K562 (cell line): ENCODE data around the gene CENPX. TPM values are rescaled to one million over a fixed set of nuclear protein-coding genes. Genes with fewer than 3 reads are reported as not detected.

Source experiments
- CCAR2 ChIP-seq: fragments of 200-400 bp; formaldehyde crosslinking; IDR thresholded peaks from 2 replicates; pipeline ENCODE4 v1.6.1; 2017; ENCODE audit warnings: mild to moderate bottlenecking, low read depth, low read length
- CREBBP ChIP-seq: IDR thresholded peaks from one replicate; pipeline ENCODE4 v1.6.1; 2012; ENCODE audit warnings: low read depth, mild to moderate bottlenecking, control low read depth, inconsistent platforms, low read length
- KDM2B ChIP-seq: fragments of 250-450 bp; sonication (Bioruptor Pico); IDR thresholded peaks from 2 replicates; pipeline ENCODE4 v1.8.0; 2021; ENCODE audit warnings: mild to moderate bottlenecking, moderate library complexity
- KLF6 ChIP-seq: fragments of 250-450 bp; sonication (Bioruptor Pico); IDR thresholded peaks from 2 replicates; pipeline ENCODE4 v1.4.0; 2020; ENCODE audit warnings: mild to moderate bottlenecking, moderate library complexity, borderline replicate concordance
- NCOA4 ChIP-seq: fragments of 450-650 bp; IDR thresholded peaks from 2 replicates; pipeline ENCODE4 v1.6.1; 2018; ENCODE audit warnings: mild to moderate bottlenecking; ENCODE audit not compliant: partially characterized antibody
- NELFE ChIP-seq: IDR thresholded peaks from 2 replicates; pipeline ENCODE4 v1.6.1; 2011; ENCODE audit warnings: mild to moderate bottlenecking; ENCODE audit not compliant: insufficient read depth, insufficient read length
- PTRF ChIP-seq: fragments of 450-650 bp; IDR thresholded peaks from 2 replicates; pipeline ENCODE4 v1.6.1; 2016; ENCODE audit warnings: mild to moderate bottlenecking, missing genetic modification characterization, missing compliant biosample characterization
- RBM34 ChIP-seq: fragments of 200-400 bp; formaldehyde crosslinking; IDR thresholded peaks from 2 replicates; pipeline ENCODE4 v1.6.1; 2018; ENCODE audit warnings: low read length, borderline replicate concordance; ENCODE audit not compliant: insufficient read depth
- RFX7 ChIP-seq: fragments of 250-450 bp; sonication (Bioruptor Pico); IDR thresholded peaks from 2 replicates; pipeline ENCODE4 v1.5.1; 2021; ENCODE audit warnings: mild to moderate bottlenecking
- SMAD2 ChIP-seq: fragments of 150-350 bp; IDR thresholded peaks from 2 replicates; pipeline ENCODE4 v1.6.1; 2014; ENCODE audit warnings: low read depth, mild to moderate bottlenecking, low read length
- SRSF1 ChIP-seq: fragments of 200-400 bp; formaldehyde crosslinking; IDR thresholded peaks from 2 replicates; pipeline ENCODE4 v1.6.1; 2017; ENCODE audit warnings: mild to moderate bottlenecking, low read depth, low read length, moderate library complexity
- TEAD1 ChIP-seq, 2 experiments: fragments of 450-650 bp in 1 of 2; sonication (generic) in 1 of 2; formaldehyde crosslinking; IDR thresholded peaks; 2 replicates each; pipeline versions ENCODE4 v1.4.0 to v1.8.0; 2020 to 2022; ENCODE audit warnings: mild to moderate bottlenecking in 2 of 2, missing genetic modification reagents in 1 of 2
- XRCC5 ChIP-seq: fragments of 200-400 bp; formaldehyde crosslinking; IDR thresholded peaks from 2 replicates; pipeline ENCODE4 v1.6.1; 2017; ENCODE audit warnings: low read depth, mild to moderate bottlenecking, low read length
- ZBTB17 ChIP-seq: fragments of 450-650 bp; formaldehyde crosslinking; IDR thresholded peaks from 2 replicates; pipeline ENCODE4 v1.4.0; 2020; ENCODE audit warnings: mild to moderate bottlenecking
- ZKSCAN8 ChIP-seq: fragments of 200-800 bp; sonication (Bioruptor generic); IDR thresholded peaks from 2 replicates; pipeline ENCODE4 v1.6.1; 2016; ENCODE audit warnings: missing genetic modification characterization, missing compliant biosample characterization
- ZNF133 ChIP-seq: fragments of 250-450 bp; sonication (Bioruptor Pico); IDR thresholded peaks from 2 replicates; pipeline ENCODE4 v1.4.0; 2020; ENCODE audit warnings: mild to moderate bottlenecking
- ZNF766 ChIP-seq: fragments of 200-800 bp; sonication (Bioruptor generic); conservative IDR thresholded peaks from 2 replicates; pipeline ENCODE4 v1.6.1; 2016; ENCODE audit warnings: missing genetic modification characterization, missing compliant biosample characterization
- ZNF785 ChIP-seq: fragments of 250-450 bp; sonication (Bioruptor Pico); IDR thresholded peaks from 2 replicates; pipeline ENCODE4 v1.4.0; 2020; ENCODE audit warnings: mild to moderate bottlenecking
- polyA plus RNA-seq, 8 experiments: library from polyadenylated mRNA; depleted of rRNA in 4 of 8; stranded (reverse) in 5 of 8; unstranded in 3 of 8; fragments of >200 nt; fragmentation: Nextera tagmentation in 2 of 8; fragmentation: Illumina TruSeq in 1 of 8; extraction: Ambion mirVana in 2 of 8; extraction: Trizol in 1 of 8; gene quantifications; 2 replicates each; pipeline versions ENCODE4 v1.2.1 to v1.2.3, GENCODE V29; 2011 to 2014; ENCODE audit warnings: inconsistent platforms in 1 of 8, missing spikeins in 1 of 8
- total RNA-seq, 7 experiments: library from RNA; depleted of rRNA in 6 of 7; stranded (reverse); fragments of >200 nt in 6 of 7; fragmentation: Illumina TruSeq in 2 of 7; extraction: Trizol in 2 of 7; gene quantifications; 2 replicates each; pipeline versions ENCODE4 v1.2.1 to v1.2.3, GENCODE V29; 2011 to 2021; ENCODE audit warnings: low replicate concordance in 1 of 7
- TF ChIP-seq, protein P1 (sequence below): fragments of 250-450 bp; sonication (Bioruptor Pico); IDR thresholded peaks from 2 replicates; pipeline ENCODE4 v1.8.0; 2021; ENCODE audit warnings: borderline replicate concordance, mild to moderate bottlenecking, moderate library complexity; ENCODE audit not compliant: poor library complexity, severe bottlenecking
- TF ChIP-seq, protein P2 (sequence below), 3 experiments: fragments of 200-800 bp in 1 of 3; sonication (Bioruptor generic) in 1 of 3; sonication (generic) in 1 of 3; formaldehyde crosslinking in 1 of 3; IDR thresholded peaks; 2 replicates each; pipeline versions ENCODE4 v1.6.1 to v1.8.0; 2016 to 2022; ENCODE audit warnings: mild to moderate bottlenecking in 2 of 3, missing compliant biosample characterization in 2 of 3, missing genetic modification characterization in 2 of 3, missing genetic modification reagents in 1 of 3
- TF ChIP-seq, protein P3 (sequence below): conservative IDR thresholded peaks from 2 replicates; pipeline ENCODE4 v1.6.1; 2011; ENCODE audit warnings: low read depth, mild to moderate bottlenecking, low read length; ENCODE audit not compliant: control insufficient read depth
- TF ChIP-seq, protein P4 (sequence below): fragments of 250-450 bp; sonication (Bioruptor Pico); IDR thresholded peaks from 2 replicates; pipeline ENCODE4 v1.8.0; 2021; ENCODE audit warnings: moderate library complexity, mild to moderate bottlenecking, inconsistent platforms
- TF ChIP-seq, protein P5 (sequence below): fragments of 250-450 bp; sonication (Bioruptor Pico); IDR thresholded peaks from 2 replicates; pipeline ENCODE4 v1.9.0; 2021; ENCODE audit warnings: mild to moderate bottlenecking

The CENPX gene
- total and polyA plus RNA-seq, 9 of the 15 experiments (the other 6 are each of a cell fraction or from before 2014, with no cell fraction given), result 32.7 to 352 (median 127) TPM

DNA sequence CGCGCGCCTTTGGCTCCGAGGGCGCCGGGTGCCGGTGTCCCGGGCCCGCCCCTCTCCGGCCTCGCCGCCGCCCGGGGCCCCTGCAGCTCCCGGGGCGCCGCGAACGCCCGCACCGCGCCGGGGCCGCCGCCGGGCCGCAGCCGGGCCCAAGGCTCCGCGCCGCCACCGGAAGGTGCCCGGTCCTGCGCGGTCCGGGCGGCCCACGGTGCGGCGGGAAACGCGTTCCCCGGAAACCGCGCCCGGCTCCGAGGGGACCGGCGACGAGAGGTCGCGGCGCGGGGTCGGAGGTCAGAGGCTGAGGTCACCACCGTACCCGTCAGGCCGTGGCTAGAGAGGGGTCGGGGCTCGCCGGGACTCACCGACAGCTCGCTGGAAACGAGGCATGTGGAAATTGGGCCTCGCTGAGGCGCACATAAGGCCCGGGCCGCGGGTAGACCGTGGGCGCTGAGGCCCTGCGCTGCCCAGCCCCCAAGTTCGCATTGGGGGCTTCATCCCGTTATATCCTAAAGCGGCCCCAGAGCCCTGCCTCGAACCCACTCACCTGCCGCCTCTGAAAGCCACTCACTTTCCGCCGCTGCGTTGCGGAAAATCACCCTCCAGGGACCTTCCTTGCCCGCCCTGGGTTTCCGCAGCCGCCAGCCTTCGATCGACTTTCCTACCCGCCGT lies 43.1 kb upstream of the CENPX start, which contains the start of gene DUS1L (continued):
- TF ChIP-seq, protein P1, sequence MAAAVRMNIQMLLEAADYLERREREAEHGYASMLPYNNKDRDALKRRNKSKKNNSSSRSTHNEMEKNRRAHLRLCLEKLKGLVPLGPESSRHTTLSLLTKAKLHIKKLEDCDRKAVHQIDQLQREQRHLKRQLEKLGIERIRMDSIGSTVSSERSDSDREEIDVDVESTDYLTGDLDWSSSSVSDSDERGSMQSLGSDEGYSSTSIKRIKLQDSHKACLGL (CRISPR knock-in tag), result no peak
- no peak for TF ChIP-seq PTRF (tag)
- no peak; a peak in 1 of 4 replicates for TF ChIP-seq TEAD1 (CRISPR knock-in tag; IDR thresholded peaks at IDR 0.05)
- TF ChIP-seq, protein P2, sequence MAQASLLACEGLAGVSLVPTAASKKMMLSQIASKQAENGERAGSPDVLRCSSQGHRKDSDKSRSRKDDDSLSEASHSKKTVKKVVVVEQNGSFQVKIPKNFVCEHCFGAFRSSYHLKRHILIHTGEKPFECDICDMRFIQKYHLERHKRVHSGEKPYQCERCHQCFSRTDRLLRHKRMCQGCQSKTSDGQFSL (CRISPR knock-in tag; IDR thresholded peaks at IDR 0.05), result peak; percentile 72; the same call in 1 of the 2 replicates
- TF ChIP-seq, protein P2 (tag; IDR thresholded peaks at IDR 0.05), result no peak
- TF ChIP-seq KDM2B (CRISPR knock-in tag), result 0 out of 2 replicates have a peak, but pooled peaks have one; percentile 49
- TF ChIP-seq RBM34, result 0 out of 2 replicates have a peak, but pooled peaks have one; percentile 36
- no peak for TF ChIP-seq RFX7 (CRISPR knock-in tag)
- TF ChIP-seq, protein P3, sequence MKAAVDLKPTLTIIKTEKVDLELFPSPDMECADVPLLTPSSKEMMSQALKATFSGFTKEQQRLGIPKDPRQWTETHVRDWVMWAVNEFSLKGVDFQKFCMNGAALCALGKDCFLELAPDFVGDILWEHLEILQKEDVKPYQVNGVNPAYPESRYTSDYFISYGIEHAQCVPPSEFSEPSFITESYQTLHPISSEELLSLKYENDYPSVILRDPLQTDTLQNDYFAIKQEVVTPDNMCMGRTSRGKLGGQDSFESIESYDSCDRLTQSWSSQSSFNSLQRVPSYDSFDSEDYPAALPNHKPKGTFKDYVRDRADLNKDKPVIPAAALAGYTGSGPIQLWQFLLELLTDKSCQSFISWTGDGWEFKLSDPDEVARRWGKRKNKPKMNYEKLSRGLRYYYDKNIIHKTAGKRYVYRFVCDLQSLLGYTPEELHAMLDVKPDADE, result peak; percentile 88; the same call in 1 of the 2 replicates
- TF ChIP-seq KLF6 (CRISPR knock-in tag), result 0 out of 2 replicates have a peak, but pooled peaks have one; percentile 41
- no peak for TF ChIP-seq SMAD2
- TF ChIP-seq ZNF133 (CRISPR knock-in tag), result peak; percentile 10; the same call in 1 of the 2 replicates
- no peak for TF ChIP-seq ZKSCAN8 (CRISPR knock-in tag)
- peak; percentile 79 for TF ChIP-seq ZNF766
- TF ChIP-seq SRSF1, result 0 out of 2 replicates have a peak, but pooled peaks have one; percentile 31
- 0 out of 2 replicates have a peak, but pooled peaks have one; percentile 67 for TF ChIP-seq ZBTB17 (CRISPR knock-in tag)
- TF ChIP-seq ZNF785 (CRISPR knock-in tag), result no peak
- TF ChIP-seq XRCC5, result peak; percentile 79; the same call in 1 of the 2 replicates
- TF ChIP-seq, protein P4, sequence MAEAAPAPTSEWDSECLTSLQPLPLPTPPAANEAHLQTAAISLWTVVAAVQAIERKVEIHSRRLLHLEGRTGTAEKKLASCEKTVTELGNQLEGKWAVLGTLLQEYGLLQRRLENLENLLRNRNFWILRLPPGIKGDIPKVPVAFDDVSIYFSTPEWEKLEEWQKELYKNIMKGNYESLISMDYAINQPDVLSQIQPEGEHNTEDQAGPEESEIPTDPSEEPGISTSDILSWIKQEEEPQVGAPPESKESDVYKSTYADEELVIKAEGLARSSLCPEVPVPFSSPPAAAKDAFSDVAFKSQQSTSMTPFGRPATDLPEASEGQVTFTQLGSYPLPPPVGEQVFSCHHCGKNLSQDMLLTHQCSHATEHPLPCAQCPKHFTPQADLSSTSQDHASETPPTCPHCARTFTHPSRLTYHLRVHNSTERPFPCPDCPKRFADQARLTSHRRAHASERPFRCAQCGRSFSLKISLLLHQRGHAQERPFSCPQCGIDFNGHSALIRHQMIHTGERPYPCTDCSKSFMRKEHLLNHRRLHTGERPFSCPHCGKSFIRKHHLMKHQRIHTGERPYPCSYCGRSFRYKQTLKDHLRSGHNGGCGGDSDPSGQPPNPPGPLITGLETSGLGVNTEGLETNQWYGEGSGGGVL (CRISPR knock-in tag), result no peak
- no peak for TF ChIP-seq NELFE
- TF ChIP-seq CCAR2, result no peak
- TF ChIP-seq, protein P5, sequence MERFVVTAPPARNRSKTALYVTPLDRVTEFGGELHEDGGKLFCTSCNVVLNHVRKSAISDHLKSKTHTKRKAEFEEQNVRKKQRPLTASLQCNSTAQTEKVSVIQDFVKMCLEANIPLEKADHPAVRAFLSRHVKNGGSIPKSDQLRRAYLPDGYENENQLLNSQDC (CRISPR knock-in tag), result no peak
- TF ChIP-seq NCOA4, result no peak
- TF ChIP-seq CREBBP, result no peak
